Hematopoietic multipotent progenitor cell treated with erythropoietin and hydrocortisone succinate and interleukin-3 and kit ligand, for 4 days (in vitro differentiated cells): ENCODE measurements around the gene ZNF865.

Experiments
- DNase-seq: peaks from one replicate; pipeline ENCODE4 v3.0.0-alpha.2; 2015

ZNF865 gene

GRCh38 chr19:55626350-55626749 lies 20.9 kb downstream of the ZNF865 start:
- DNase-seq = no peak

DNA sequence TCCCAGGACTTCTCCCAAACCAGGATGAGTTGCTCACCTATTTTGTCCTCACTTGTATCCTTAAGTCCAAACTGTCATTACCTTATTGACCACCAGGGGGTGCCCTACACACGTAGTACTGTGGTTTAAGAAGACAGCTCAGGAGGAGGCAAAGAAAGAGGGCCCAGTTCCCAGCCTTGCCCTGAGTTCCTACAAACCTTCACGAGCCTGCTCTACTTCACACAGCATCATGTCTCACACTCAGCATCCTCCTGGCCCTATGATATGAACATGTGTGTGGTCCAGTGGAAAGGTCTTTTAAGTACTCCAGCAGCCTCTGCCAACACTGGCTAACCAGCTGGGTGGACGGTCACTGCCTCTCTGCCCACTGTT lies 27.0 kb downstream of the ZNF865 start:
- DNase-seq = peak; percentile 97

GRCh38 chr19:55633861-55634260 lies 28.4 kb downstream of the ZNF865 start:
- peak; percentile 78 for DNase-seq

GRCh38 chr19:55635334-55635717 lies 29.9 kb downstream of the ZNF865 start:
- DNase-seq = no peak

DNA sequence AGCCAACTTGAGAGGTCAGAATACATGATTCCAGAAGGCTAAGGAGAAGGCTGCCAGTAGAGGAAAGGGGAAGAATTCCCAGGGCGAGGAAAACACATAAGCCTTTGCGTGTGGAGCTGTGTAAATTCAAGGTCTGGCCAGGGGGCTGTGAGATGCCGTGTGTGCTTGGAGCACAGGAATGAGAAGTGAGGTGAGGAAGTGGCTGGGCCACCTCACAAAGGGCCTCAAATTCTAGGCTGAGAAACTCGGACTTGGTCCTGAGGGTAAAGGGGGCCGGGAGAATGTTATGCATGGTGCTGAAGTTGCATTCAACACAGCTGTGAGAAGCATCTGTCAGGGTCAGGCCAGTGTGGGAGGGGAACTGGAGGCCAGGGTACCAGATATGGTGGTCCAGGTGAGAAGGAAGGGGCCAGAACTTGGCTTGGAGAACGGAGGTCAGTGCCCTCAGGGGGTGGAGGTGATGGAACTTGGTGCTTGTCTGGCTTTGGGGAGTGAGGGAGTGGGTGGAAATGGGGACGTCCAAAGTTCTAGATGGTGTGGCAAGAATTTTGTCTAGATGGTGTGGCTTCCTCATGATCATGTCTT lies 30.5 kb downstream of the ZNF865 start:
- DNase-seq = no peak

- no peak for DNase-seq
Observed at GRCh38 chr19:55636723-55637122, 31.3 kb downstream of the ZNF865 start.

- no peak for DNase-seq
Observed at GRCh38 chr19:55637534-55637933, 32.1 kb downstream of the ZNF865 start.

GRCh38 chr19:55638864-55639359 lies 33.5 kb downstream of the ZNF865 start:
- DNase-seq = peak; percentile 89

- DNase-seq = peak; percentile 88
Observed at GRCh38 chr19:55640043-55640576, 34.7 kb downstream of the ZNF865 start.

DNA sequence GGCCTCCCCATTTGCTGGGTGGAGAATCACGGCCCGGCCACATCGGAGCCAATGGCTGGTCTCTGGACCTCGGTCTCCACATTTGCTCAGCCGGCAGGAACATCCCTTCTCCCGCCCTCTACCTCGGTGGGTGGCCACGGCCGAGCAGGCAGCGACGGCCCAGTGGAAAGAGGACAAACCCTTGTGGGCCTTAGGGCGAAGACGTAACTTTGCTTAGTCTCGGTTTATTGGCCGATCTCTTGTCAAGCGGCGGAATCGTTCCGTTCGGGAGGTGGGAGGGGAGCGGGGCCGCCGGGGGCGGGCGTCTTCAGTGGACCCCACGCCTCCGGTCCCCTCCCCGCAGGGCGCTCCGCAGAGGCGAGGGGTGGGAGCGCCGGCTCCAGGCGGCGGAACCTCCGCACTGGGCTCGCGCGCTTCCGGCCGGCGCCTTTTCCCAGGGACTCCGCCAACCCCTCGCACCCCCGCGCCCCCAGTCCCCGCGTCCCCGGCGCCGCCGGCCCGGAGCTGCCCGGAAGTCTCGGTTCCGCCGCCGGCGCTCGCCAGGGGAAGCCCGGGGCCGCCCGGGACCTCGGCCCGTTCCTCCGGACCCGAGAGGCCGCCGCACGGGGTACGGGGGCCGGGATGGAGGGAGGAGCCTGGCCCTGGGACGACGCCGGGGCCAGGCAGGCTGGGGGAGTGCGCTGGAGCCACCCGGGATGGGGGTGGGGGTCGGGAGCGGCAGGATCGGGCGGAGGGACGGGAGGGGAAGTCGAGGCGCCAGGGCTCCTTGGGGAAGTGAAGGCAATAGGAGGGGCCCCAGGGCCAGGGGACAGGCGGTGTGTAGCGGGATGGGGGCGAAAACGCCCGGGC lies 35.4 kb downstream of the ZNF865 start, which contains the start of gene ZNF580:
Gene ZNF580 (plus strand): TSS at position 426 of the 849 bp plus-strand sequence. CDS start 1,507 bp downstream, outside the sequence.
- peak; percentile 86 for DNase-seq

DNA sequence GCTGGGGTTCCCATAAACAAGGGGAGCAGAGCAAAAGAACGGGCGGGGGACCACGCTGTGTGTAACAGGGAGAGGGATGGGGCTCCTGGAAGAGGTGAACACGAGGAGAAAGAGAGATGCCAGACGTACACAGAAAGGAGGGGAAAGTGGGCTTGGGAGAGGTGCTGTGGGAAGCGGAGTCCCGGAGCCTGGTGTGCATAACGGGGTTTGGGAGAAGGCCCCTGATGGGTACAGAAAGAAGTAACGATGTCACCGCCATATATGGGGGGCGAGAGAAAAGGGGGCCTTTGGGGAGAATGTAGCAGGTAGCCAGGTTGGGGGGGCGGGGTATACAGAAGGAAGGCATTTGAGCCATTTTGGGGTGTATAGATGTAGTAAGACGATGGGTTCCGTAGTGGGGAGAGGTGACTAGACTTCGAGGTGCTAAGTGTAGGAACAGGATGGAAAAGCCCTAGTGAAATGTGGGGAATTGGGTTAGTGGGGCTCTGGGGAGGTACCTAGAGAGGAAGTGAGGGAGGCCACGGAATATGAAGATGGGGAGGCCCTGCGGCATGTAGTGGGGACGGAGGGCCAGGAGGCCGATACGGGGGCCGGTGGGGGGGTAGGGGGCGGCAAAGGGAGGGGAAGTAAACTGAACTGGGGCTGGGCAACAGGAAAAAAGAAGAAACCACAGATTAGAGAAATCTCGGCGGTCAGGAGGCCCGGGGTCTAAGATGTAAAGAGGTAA lies 36.1 kb downstream of the ZNF865 start:
- peak; percentile 48 for DNase-seq

- peak; percentile 48 for DNase-seq
Observed at GRCh38 chr19:55642153-55643002, 36.9 kb downstream of the ZNF865 start.

- peak; percentile 90 for DNase-seq
Observed at GRCh38 chr19:55643003-55643886, 37.8 kb downstream of the ZNF865 start, which contains the start of gene ZNF581. ZNF581 (plus strand) TSS chr19:55643649; CDS start chr19:55644572, 923 bp downstream.

DNA sequence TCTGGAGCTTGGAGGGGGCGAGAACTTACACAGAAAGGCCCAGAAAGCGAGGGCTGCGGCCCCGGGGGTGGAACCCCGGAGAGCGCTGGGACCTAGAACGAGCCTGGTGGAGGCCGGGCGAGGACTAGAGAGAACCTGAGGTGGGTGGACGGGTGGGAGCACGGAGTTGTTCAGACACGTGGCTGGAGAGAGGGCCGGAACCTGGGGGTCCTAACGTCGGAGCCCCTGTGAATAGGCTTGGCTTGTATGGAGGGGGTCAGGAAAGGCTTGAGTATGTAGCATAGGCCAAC lies 38.4 kb downstream of the ZNF865 start:
- DNase-seq = no peak

GRCh38 chr19:55644191-55644833 lies 38.9 kb downstream of the ZNF865 start:
- no peak for DNase-seq

- DNase-seq = no peak
Observed at GRCh38 chr19:55644842-55645511, 39.5 kb downstream of the ZNF865 start.

DNA sequence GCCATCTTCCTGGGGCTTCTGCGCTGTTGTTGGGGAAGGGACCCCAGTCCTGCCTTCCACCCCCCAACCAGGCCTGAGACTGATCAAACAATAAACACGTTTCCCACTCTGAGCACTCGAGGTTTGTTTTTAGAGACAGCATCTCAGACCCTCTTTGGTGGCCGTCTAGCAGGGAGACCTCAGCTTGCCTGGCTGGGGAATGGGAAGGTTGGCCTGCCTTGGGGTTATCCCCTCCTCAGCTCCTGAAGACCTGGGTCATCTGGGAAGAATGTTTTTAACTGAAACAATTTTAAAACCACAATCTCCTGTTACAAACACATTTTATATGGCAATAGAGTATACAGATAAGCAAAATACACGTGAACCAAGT lies 40.0 kb downstream of the ZNF865 start:
- DNase-seq = no peak

- no peak for DNase-seq
Observed at GRCh38 chr19:55646889-55647731, 41.7 kb downstream of the ZNF865 start.
